Psoas muscle (tissue), 8 donors: ENCODE results near the gene DIRAS3. TPM values are rescaled to one million over a fixed set of nuclear protein-coding genes. Genes with fewer than 3 reads are reported as not detected.
"Not testable (repeated sequence)": the region's sequence is repeated elsewhere in the genome, so short reads cannot be mapped to it uniquely, and the experiment has no call there.

ENCODE experiments used
- ATAC-seq, 4 donors: fragments of 200-7000 bp; cut with Tn5 transposase; one replicate each; pipeline ENCODE4 v1.9.1; 2020; ENCODE audit warnings: moderate library complexity in 3 of 4, mild to moderate bottlenecking in 2 of 4
- DNase-seq, 2 donors: peaks; one replicate each; pipeline ENCODE4 v3.0.0-alpha.2; 2020
- H3K27ac ChIP-seq: fragments of 200-600 bp; one replicate; pipeline ENCODE4 v1.8.0; 2022
- H3K27me3 ChIP-seq, 3 donors: fragments of 200-600 bp in 1 of 3; one replicate each; pipeline versions ENCODE4 v1.6.1 to v1.8.0; 2013 to 2022; ENCODE audit warnings: low read length in 2 of 3, mild to moderate bottlenecking in 2 of 3, moderate library complexity in 1 of 3; ENCODE audit not compliant: insufficient read depth in 3 of 3
- H3K36me3 ChIP-seq, 2 donors: fragments of 200-600 bp in 1 of 2; one replicate each; pipeline versions ENCODE4 v1.6.1 to v1.8.0; 2013 to 2022; ENCODE audit warnings: low read depth in 1 of 2, mild to moderate bottlenecking in 1 of 2, moderate library complexity in 1 of 2; ENCODE audit not compliant: insufficient read depth in 1 of 2
- H3K4me1 ChIP-seq: fragments of 200-600 bp; one replicate; pipeline ENCODE4 v1.8.0; 2022
- H3K4me3 ChIP-seq: fragments of 200-600 bp; one replicate; pipeline ENCODE4 v1.8.0; 2022; ENCODE audit warnings: mild to moderate bottlenecking
- H3K9me3 ChIP-seq: fragments of 200-600 bp; one replicate; pipeline ENCODE4 v1.8.0; 2022
- CTCF ChIP-seq: fragments of 200-600 bp; IDR thresholded peaks from one replicate; pipeline ENCODE4 v1.8.0; 2022; ENCODE audit warnings: antibody characterized with exemption
- WGBS, 3 donors: extraction: QIAGEN DNeasy Blood & Tissue Kit; methylation state at CpG; one replicate each; pipeline versions ENCODE4 v1.1.6 to v1.1.7; 2013; 5-methylcytosine and 5-hydroxymethylcytosine counted together
- intact Hi-C, 2 donors: fragments of 100-400 bp; cut with DNase I; formaldehyde crosslinking; loops; one replicate each; pipeline versions ENCODE4 v1.11.0 to v1.14.2; 2022
- polyA plus RNA-seq, 3 donors: library from polyadenylated mRNA; stranded (reverse); fragments of 200-250 nt; gene quantifications; one replicate each; pipeline ENCODE4 v1.2.3, GENCODE V29; 2013
- total RNA-seq, 4 donors: library from RNA; stranded (reverse); fragmentation: NEBNext Ultra II Directional in 2 of 4; extraction: Animal tissue kit (Norgen Biotek cat#: 25700) in 2 of 4; gene quantifications; one replicate each; pipeline versions ENCODE4 v1.2.1 to v1.2.4, GENCODE V29; 2021 to 2023
- donor health status: healthy with polysubstance abuse.
- donor health status: DM: no; HTN: no; CAD: no; lungs with moderate emphysema.
- donor health status: Bipolar disorder and iron deficiency.
- donor health status: healthy.
- donor health status: DM: yes; HTN: yes; CAD: no.
- donor health status: DM: no; HTN: no; CAD: no.
- donor health status: DM: no; HTN: no; CAD: no.
- donor health status: DM: yes; HTN: yes; CAD: no.

DIRAS3 gene
- total and polyA plus RNA-seq, 7 donors = 0.18 to 1.2 (median 0.39) TPM

DNA sequence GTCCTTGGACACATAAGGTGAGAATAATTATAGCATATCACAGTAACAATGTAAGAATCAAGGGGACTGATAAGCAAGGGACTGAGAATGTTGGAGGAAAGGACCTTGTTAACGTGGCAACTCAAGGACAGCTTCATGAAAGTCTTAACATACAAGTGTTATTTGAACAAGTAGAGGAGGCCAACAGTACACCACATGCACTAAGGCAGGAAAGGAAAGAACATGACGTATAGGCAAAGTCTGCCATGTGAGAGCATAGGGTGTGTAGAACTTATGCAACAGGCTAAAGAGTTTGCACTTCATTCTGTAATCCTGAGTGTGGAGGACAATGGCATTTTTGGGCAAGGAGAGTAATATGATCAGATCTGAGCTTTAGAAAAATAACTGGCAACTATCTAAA, 33.3 kb upstream of the DIRAS3 start:
- no peaks in the 10 kb centered on the region for H3K4me1 ChIP-seq
- intact Hi-C loops = no loop called here
- 45 to 72% (median 50%) methylated on average over 2 of the region's 2 CpGs for WGBS, 3 donors
- no peak overlapping the region for H3K4me3 ChIP-seq
- no peaks in the 10 kb centered on the region for H3K9me3 ChIP-seq
- H3K36me3 ChIP-seq = no peaks in the 10 kb centered on the region
- H3K27ac ChIP-seq = no peak overlapping the region
- DNase-seq (no peak), ATAC-seq (no peak)
- no peak for TF ChIP-seq CTCF
- H3K27me3 ChIP-seq = no peaks in the 10 kb centered on the region

DNA sequence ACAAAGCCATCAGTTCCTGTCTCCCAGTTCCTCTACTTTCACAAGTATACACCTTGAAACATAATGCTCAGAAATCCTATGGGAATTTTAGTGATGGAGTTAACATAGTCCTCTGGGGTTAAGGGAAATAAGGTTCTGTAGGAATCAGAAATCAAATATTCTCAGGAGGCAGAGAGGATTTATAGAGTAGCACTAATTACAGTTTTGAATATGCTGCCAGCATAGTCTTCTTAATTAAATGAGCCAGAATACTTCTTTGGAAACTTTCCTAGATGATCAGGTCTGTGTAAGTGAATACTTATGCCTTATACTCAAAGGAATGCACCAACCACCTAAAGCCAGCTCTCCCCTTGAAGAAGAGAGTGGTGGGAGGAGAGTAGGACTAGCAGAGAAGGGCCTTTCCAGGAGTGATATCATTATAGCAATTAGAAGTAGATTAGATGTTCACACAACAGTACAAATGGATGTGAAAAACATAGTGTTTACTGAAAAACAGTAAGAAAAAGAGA, 31.4 kb upstream of the DIRAS3 start:
- intact Hi-C loops = no loop called here
- ATAC-seq (no peak), DNase-seq (no peak)
- Histone ChIP-seq H3K27ac (no peak overlapping the region), H3K4me3 (no peak overlapping the region), H3K27me3 (no peaks in the 10 kb centered on the region), H3K36me3 (no peaks in the 10 kb centered on the region), H3K4me1 (no peaks in the 10 kb centered on the region), H3K9me3 (no peaks in the 10 kb centered on the region)
- no peak for TF ChIP-seq CTCF

GRCh38 chr1:68078647-68079046, 28.2 kb upstream of the DIRAS3 start:
- 76 to 85% (median 82%) methylated on average over 2 of the region's 2 CpGs for WGBS, 3 donors
- Histone ChIP-seq H3K9me3 (peaks cover 10% of the 10 kb centered on the region), H3K27ac (no peak overlapping the region), H3K4me3 (no peak overlapping the region), H3K27me3 (no peaks in the 10 kb centered on the region), H3K4me1 (no peaks in the 10 kb centered on the region), H3K36me3 (no peaks in the 10 kb centered on the region)
- no peak for DNase-seq
- ATAC-seq = no peak
- intact Hi-C loops = no loop called here
- TF ChIP-seq CTCF = no peak

DNA sequence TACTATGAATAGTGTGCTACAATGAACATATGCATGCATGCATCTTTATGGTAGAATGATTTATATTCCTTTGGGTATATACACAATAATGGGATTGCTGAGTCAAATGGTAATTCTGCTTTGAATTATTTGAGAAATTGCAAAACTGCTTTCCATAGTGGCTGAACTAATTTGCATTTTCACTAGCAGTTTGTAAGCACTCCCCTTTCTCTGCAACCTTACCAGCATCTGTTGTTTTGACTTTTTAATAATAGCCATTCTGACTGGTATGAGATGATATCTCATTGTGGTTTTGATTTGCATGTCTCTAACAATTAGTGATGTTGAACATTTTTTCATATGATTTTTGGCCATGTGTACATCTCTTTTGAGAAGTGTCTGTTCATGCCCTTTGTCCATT, 24.0 kb upstream of the DIRAS3 start:
- no peak for TF ChIP-seq CTCF
- no peak for ATAC-seq
- Histone ChIP-seq H3K4me3 (no peak overlapping the region), H3K36me3 (no peaks in the 10 kb centered on the region), H3K27me3 (no peaks in the 10 kb centered on the region), H3K27ac (no peak overlapping the region), H3K9me3 (peaks cover 10% of the 10 kb centered on the region), H3K4me1 (no peaks in the 10 kb centered on the region)
- no peak for DNase-seq
- intact Hi-C loops = no loop called here

- no peak overlapping the region for H3K27ac ChIP-seq
- no peaks in the 10 kb centered on the region for H3K4me1 ChIP-seq
- no peak for TF ChIP-seq CTCF
- WGBS, 3 donors = 82 to 96% (median 94%) methylated on average over 1 of the region's 1 CpG
- no peak for ATAC-seq
- intact Hi-C loops = no loop called here
- H3K4me3 ChIP-seq = no peak overlapping the region
- no peak for DNase-seq
- H3K9me3 ChIP-seq = peaks cover 12% of the 10 kb centered on the region
- H3K27me3 ChIP-seq = no peaks in the 10 kb centered on the region
- no peaks in the 10 kb centered on the region for H3K36me3 ChIP-seq
These were observed 15.3 kb upstream of the DIRAS3 start for GRCh38 chr1:68065766-68066165.

DNA sequence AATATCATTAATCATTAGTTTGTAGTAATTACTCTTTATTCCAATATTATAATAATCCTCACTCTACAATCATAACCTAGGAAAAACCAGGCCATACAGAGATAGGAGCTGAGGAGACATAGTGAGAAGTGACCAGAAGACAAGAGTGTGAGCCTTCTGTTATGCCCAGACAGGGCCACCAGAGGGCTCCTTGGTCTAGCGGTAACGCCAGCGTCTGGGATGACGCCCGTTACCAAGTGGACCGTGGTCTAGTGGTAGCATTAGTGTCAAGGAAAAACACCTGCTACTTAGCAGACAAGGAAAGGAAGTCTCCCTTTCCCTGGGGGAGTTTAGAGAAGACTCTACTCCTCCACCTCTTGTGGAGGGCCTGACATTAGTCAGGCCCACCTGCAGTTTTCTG, 7.6 kb upstream of the DIRAS3 start:
- H3K4me3 ChIP-seq, H3K36me3 ChIP-seq, ATAC-seq, H3K27ac ChIP-seq, DNase-seq, H3K9me3 ChIP-seq, H3K4me1 ChIP-seq, intact Hi-C loops, H3K27me3 ChIP-seq: not testable (repeated sequence)
- WGBS, 3 donors = 91 to 98% (median 97%) methylated on average over 6 of the region's 6 CpGs
